GM21390 (cell line): Measurements from ENCODE around the gene P2RY2.

Experiments used
- ATAC-seq: cut with Tn5 transposase; IDR thresholded peaks from one replicate; pipeline ENCODE4 v1.9.1; 2021; ENCODE audit not compliant: unreplicated experiment

Gene P2RY2

GRCh38 chr11:73240190-73240781 is 22.2 kb downstream of the P2RY2 start:
- no peak for ATAC-seq

GRCh38 chr11:73241300-73241699 is 23.2 kb downstream of the P2RY2 start:
- no peak for ATAC-seq

- no peak for ATAC-seq
These were observed 24.4 kb downstream of the P2RY2 start for GRCh38 chr11:73242251-73243092.

GRCh38 chr11:73243093-73243485 is 25.0 kb downstream of the P2RY2 start:
- no peak for ATAC-seq

- ATAC-seq, result no peak
These were observed 26.6 kb downstream of the P2RY2 start for GRCh38 chr11:73244589-73245240.

GRCh38 chr11:73245461-73245860 is 27.4 kb downstream of the P2RY2 start:
- ATAC-seq, result no peak

GRCh38 chr11:73246303-73246702 is 28.2 kb downstream of the P2RY2 start:
- no peak for ATAC-seq

GRCh38 chr11:73248526-73249185 is 30.6 kb downstream of the P2RY2 start:
- no peak for ATAC-seq

GRCh38 chr11:73249304-73249703 is 31.2 kb downstream of the P2RY2 start:
- ATAC-seq, result peak; percentile 71

- no peak for ATAC-seq
These were observed 32.0 kb downstream of the P2RY2 start for GRCh38 chr11:73249853-73250783.

GRCh38 chr11:73252577-73253191 is 34.6 kb downstream of the P2RY2 start:
- ATAC-seq, result no peak

- no peak for ATAC-seq
These were observed 39.4 kb downstream of the P2RY2 start for GRCh38 chr11:73257342-73258103.

- ATAC-seq, result no peak
These were observed 40.3 kb downstream of the P2RY2 start for GRCh38 chr11:73258104-73259035.

- ATAC-seq, result no peak
These were observed 41.5 kb downstream of the P2RY2 start for GRCh38 chr11:73259406-73260126.

- ATAC-seq, result no peak
These were observed 42.0 kb downstream of the P2RY2 start for GRCh38 chr11:73260127-73260457.

- ATAC-seq, result no peak
These were observed 44.9 kb downstream of the P2RY2 start for GRCh38 chr11:73262851-73263495.

GRCh38 chr11:73263640-73264039 is 45.6 kb downstream of the P2RY2 start:
- no peak for ATAC-seq
